OCI-LY7 (cell line): ENCODE data around the gene OR51T1.

ENCODE experiments used
- CTCF ChIP-seq: fragments of 200-600 bp; sonication (generic); conservative IDR thresholded peaks from 2 replicates; pipeline ENCODE4 v1.5.1; 2014; ENCODE audit warnings: mild to moderate bottlenecking, antibody characterized with exemption, low read length, moderate library complexity, mixed read lengths
- EZH2phosphoT487 ChIP-seq: fragments of 200-600 bp; sonication (generic); IDR thresholded peaks from 2 replicates; pipeline ENCODE4 v1.6.1; 2018; ENCODE audit warnings: low read depth, borderline replicate concordance, mild to moderate bottlenecking, mixed run types, antibody characterized with exemption, low read length, moderate library complexity, mixed read lengths

- TF ChIP-seq CTCF, result no peak
- TF ChIP-seq EZH2phosphoT487, result no peak
Observed at GRCh38 chr11:4884361-4884760, 2.7 kb downstream of the OR51T1 start.
